WTC11 (cell line): ENCODE data around the gene SPATA17.

Source experiments
- E2F5 ChIP-seq: sonication (generic); formaldehyde crosslinking; IDR thresholded peaks from 2 replicates; pipeline ENCODE4 v1.8.1; 2022; ENCODE audit warnings: mild to moderate bottlenecking, moderate library complexity, missing genetic modification reagents
- TEAD1 ChIP-seq: sonication (generic); formaldehyde crosslinking; IDR thresholded peaks from 2 replicates; pipeline ENCODE4 v1.8.0; 2022; ENCODE audit warnings: mild to moderate bottlenecking, missing genetic modification reagents
- ZNF121 ChIP-seq: sonication (generic); formaldehyde crosslinking; IDR thresholded peaks from 2 replicates; pipeline ENCODE4 v1.8.0; 2023; ENCODE audit warnings: missing genetic modification reagents
- ZNF138 ChIP-seq: sonication (generic); formaldehyde crosslinking; conservative IDR thresholded peaks from 2 replicates; pipeline ENCODE4 v1.8.1; 2022; ENCODE audit warnings: mild to moderate bottlenecking, moderate library complexity, missing genetic modification reagents
- TF ChIP-seq, protein P1 (sequence below): fragments of 200-600 bp; IDR thresholded peaks from 2 replicates; pipeline ENCODE4 v1.8.0; 2022; ENCODE audit warnings: antibody characterized with exemption

- TF ChIP-seq, protein P1, sequence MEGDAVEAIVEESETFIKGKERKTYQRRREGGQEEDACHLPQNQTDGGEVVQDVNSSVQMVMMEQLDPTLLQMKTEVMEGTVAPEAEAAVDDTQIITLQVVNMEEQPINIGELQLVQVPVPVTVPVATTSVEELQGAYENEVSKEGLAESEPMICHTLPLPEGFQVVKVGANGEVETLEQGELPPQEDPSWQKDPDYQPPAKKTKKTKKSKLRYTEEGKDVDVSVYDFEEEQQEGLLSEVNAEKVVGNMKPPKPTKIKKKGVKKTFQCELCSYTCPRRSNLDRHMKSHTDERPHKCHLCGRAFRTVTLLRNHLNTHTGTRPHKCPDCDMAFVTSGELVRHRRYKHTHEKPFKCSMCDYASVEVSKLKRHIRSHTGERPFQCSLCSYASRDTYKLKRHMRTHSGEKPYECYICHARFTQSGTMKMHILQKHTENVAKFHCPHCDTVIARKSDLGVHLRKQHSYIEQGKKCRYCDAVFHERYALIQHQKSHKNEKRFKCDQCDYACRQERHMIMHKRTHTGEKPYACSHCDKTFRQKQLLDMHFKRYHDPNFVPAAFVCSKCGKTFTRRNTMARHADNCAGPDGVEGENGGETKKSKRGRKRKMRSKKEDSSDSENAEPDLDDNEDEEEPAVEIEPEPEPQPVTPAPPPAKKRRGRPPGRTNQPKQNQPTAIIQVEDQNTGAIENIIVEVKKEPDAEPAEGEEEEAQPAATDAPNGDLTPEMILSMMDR, result no peak
- no peak for TF ChIP-seq E2F5 (CRISPR knock-in tag)
- no peak for TF ChIP-seq ZNF138 (CRISPR knock-in tag)
- TF ChIP-seq TEAD1 (CRISPR knock-in tag), result no peak
- no peak for TF ChIP-seq ZNF121 (CRISPR knock-in tag)
Measured at GRCh38 chr1:217734973-217735372, 103.8 kb downstream of the SPATA17 start.
